T47D (cell line): Measurements from ENCODE around the gene VENTX.

Source experiments
- DNase-seq, 2 experiments: peaks; one replicate each; pipeline versions ENCODE4 v3.0.0 to v3.0.0-alpha.2; 2011 to 2012; ENCODE audit warnings: low read depth in 1 of 2, low spot score in 1 of 2
- JUND ChIP-seq: IDR thresholded peaks from 2 replicates; pipeline ENCODE4 v1.6.1; 2012; ENCODE audit warnings: low read depth
- in situ Hi-C: cut with HindIII; loops from 2 replicates; pipeline ENCODE4 v1.10.0; 2016; ENCODE audit warnings: low sequenced_read_pairs, low pct_unique_long_range_greater_than_20kb

The VENTX gene

DNA sequence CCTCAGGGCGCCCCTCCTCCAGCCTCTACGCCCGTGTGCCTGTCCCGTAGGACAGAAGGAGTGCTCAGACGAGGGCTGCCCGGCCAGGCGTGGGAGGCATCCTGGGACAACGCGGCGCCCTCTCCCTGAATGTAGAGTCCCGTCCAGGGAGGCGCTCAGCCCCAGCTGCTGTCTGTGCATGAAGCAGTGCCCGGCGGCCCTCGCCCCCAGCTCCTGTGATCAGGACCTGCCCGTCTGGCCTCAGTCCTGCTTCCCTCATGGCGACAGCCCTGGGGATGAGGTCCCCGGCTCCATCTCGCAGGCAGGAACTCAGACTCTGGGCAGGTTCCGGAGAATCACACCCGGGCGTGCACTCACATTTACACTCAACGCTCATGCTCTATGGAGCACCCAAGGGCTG, 32.5 kb upstream of the VENTX start:
- in situ Hi-C loops, result no loop called here
- no peak for DNase-seq
- no peak for TF ChIP-seq JUND

DNA sequence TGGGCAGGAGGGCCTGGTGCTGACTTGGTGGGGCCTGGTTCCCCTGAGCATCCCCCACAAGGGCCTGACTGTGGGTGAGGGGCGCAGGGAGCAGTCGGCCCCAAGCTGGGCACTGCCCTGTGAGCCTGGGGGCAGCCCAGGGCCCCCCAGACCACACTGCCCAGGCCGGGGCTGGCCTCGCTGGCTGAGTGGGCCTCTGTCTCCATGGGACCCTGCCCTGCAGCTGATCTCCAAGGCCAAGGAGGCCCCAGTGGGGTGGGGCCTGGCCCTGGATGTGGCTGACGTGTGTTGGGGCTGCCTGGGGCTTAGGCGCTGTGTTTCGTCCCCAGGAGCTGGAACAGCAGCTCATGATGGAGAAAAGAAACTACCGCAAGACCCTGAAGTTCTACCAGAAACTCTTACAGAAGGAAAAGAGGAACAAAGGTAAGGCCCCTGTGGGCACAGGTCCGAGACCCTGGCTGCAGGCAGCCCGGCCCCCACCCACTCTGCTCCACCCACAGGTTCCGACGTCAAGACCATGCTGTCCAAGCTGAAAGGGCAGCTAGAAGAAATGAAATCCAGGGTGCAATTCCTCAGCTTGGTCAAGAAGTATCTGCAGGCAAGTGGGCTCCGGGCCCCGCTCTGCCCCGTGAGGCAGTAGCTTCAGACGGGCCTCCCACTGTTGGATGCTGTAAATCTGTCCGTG, 31.2 kb upstream of the VENTX start:
- no peak for DNase-seq
- no peak for TF ChIP-seq JUND
- in situ Hi-C loops, result no loop called here

DNA sequence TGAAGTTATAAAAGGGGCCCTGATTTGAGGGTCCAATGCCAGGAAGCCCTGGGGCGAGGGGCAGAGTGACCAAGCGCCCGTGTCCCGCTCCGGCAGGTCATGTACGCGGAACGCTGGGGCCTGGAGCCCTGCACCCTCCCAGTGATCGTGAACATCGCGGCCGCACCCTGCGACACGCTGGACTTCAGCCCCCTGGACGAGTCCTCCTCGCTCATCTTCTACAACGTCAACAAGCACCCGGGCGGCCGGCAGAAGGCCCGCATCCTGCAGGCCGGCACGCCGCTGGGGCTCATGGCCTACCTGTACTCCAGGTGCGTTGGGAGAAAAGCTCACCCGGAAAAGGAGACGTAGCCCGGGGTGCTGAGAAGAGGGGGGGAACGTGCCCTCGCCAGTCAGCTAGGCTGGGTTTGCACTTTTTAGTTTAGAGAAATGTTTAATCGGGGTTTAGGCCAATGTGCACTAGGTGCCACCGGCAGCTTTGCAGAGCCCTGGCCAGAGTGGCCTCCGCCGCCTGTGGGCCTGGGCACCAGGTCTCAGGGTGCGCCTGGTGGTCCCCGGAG, 30.5 kb upstream of the VENTX start:
- no peak for DNase-seq
- in situ Hi-C loops, result no loop called here
- no peak for TF ChIP-seq JUND

DNA sequence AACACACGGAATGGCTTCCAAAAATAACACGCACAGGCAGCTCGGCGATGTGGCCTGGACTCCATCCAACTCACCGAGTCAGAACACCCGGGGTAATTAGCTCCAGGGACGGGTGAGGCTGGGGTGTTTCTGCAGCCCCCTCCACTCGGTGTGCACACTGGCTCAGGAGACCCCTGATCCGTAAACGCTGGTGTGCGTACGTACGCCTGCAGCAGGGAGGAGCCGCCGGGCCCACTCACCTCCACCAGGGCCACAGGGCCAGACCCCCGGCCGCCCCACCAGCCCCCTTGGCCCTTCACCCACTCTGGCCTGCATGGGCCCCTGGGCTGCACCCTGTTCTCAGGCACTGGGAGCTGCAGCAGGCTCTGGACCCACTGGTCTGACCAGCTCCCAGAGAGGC, 30.0 kb upstream of the VENTX start:
- in situ Hi-C loops, result no loop called here
- DNase-seq, result no peak
- TF ChIP-seq JUND, result no peak

DNA sequence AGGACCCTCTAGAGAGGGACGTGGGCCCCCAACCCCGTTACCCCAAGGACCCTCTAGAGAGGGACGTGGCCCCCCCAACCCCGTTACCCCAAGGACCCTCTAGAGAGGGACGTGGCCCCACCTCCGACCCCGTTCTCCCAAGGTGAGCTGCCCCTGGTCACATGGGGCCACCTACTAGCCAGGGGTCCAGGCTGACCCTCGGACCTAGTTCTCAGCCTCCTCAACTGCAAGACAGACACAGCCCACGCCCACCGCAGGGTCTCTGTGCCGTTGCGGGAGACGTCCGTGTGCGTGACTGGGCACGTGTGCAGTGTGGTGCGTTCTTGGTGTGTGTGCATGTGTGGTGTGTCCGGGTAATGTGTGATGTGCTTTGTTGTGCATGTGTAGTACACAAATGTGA, 29.2 kb upstream of the VENTX start:
- in situ Hi-C loops, result no loop called here
- no peak for TF ChIP-seq JUND
- DNase-seq, result no peak

DNA sequence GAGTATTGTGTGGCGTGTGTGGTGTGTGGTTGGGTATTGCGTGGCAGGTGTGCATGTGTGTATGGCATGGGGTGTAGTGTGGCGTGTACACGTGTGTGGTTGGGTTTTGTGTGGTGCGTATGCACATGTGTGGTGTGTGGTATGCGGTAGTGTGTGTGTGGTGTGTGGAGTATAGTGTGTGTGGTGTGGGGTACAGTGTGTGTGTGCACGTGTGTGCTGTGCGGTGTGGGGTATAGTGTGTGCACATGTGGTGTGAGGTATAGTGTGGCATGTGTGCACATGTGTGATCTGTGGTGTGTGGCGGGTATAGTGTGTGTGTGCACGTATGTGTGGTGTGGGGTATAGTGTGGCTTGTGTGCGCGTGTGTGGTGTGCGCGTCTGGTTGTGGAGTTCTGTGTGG, 28.5 kb upstream of the VENTX start:
- in situ Hi-C loops, result no loop called here
- TF ChIP-seq JUND, result no peak
- no peak for DNase-seq

DNA sequence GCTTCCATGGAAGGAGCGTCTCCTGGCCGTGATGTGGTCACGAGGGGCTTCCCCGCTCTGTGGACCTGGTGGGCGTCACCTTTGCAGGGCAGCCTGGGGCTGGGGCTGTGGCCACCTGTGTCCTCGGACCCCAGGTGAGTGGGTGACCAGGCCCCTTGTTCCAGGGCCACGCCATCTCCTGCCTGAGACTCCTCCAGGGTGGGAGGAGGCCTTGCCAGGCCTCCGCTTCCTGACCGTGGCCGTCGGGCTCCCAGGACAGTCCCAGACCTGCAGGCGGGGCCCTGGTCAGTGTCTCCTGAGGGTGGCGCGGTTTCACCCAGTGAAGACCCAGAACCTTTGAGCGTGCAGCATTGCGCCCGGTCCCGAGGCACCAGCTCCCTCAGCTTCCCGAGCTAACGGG, 28.0 kb upstream of the VENTX start:
- in situ Hi-C loops, result no loop called here
- TF ChIP-seq JUND, result no peak
- DNase-seq, result no peak

DNA sequence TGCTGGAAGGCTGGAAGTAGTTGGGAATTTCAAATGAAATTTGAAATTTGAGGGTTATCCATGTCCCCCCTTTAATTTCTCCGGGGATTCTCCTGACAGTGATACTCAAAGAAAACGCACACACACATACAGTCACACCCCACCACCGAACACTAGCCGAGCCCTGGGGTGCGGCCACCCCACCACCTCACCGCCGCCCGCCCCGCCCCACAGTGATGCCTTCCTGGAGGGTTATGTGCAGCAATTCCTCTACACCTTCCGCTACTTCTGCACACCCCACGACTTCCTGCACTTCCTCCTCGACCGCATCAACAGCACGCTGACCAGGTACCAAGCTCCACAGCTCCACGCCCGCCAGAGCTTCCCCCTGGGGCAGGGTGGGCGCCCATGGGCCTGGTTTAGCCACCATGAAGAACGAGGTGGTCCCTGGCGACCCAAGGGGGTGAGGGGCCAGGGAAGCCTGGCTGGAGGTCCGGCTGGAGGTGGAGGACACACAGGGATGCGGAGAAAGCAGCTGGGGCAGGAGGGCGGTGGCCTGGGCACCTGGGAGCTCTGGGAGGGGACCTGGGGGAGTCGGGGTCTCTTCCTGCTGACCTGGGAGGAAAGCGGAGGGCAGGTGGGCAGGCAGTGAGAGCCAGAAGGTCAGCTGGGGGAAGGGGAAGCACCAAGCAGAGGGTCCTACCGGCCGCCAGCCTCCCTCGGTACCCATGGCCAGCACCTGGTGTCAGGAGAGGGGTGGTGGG, 27.1 kb upstream of the VENTX start:
- in situ Hi-C loops, result no loop called here
- TF ChIP-seq JUND, result no peak
- DNase-seq, result no peak

DNA sequence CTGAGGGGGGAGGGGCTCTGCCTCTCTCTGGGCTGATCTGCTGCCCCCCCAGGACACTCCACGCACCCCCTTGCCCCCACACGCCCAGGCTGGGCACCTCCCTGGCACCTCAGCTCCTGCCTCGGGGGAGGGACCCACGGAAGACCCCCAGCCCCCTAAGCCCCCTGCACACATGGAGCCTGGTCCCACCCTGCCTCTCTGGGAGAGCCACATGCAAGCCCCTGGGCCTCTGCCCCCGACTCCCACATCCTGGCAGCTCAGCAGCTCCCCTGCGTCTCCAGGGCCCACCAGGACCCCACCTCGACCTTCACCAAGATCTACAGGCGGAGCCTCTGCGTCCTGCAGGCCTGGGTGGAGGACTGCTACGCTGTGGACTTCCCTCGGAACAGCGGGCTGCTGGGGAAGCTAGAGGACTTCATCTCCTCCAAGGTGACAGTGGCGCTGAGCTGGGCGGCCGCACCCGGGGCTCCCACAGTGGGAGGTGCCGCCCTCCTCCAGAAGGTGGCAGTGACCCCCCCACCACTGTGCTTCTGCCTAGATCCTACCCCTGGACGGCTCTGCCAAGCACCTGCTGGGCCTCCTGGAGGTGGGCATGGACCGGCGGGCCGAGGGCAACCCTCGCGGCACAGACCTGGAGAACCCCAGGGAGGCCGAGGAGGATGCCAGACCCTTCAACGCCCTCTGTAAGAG, 26.4 kb upstream of the VENTX start:
- in situ Hi-C loops, result no loop called here
- no peak for DNase-seq
- no peak for TF ChIP-seq JUND

DNA sequence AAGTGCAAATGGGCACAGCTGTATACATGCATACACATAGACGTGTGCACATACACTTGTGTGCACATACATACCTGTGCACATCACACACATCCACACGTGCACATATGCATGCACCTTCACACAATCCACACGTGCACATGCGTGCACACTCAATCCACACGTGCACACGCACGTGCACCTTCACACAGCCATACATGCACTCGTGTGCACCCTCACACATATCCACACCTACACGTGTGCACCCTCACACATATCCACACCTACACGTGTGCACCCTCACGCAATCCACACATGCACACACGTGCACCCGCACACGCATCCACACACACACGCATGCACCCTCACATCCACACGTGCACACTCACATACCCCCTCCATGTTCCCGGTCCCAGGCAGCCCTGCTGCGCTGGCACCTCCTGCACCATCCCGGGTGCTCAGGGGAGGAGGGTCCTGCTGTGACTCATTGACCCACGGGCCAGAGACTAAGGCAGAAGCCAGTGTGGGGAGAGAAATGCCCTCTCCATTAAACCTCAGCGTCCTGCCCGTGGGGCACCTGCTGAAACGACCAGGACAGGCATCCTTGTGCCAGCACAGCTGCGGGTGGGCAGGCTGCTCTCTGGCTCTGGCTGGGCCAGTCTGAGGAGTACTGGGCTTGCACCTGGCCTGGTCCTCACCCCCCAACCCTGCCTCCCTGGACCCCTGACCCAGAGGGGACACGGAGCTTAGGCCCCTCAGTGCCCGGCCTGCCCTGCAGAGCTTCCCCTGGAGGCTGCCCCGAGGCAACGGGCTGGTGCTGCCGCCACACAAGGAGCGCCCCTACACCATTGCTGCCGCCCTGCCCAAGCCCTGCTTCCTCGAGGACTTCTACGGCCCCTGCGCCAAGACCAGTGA, 25.4 kb upstream of the VENTX start:
- TF ChIP-seq JUND, result no peak
- in situ Hi-C loops, result no loop called here
- no peak for DNase-seq

DNA sequence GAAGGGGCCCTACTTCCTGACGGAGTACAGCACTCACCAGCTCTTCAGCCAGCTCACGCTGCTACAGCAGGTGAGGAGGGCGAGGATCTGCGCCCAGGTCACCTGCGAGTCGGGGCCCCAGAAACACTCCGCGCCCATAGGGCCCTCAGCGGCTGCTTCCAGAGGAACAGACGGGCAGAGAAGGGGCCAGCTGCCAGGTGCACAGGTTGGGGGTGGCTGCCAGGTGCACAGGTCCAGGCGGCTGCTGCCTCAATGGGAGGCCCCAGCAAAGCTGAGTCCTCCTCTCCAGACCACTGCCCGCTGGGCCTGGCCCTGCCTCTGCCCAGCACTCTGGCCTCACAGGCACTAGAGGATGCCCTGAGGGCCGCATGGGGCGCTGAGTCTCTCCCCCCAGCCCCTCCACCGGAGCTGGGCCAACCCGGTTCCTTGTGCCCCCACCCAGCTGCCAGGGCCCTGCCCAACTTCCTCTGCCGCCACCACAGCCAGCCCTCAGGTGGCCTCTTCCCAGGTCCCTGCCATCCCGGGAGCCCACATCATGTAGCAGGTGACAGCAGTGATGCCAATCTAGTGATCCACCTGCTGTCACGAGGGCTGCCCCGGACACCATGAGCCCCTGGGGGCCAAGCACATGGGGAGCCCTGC, 24.7 kb upstream of the VENTX start:
- no peak for DNase-seq
- in situ Hi-C loops, result no loop called here
- no peak for TF ChIP-seq JUND
